Endodermal cell (in vitro differentiated cells): ENCODE measurements around the gene CYP27B1. TPM values are rescaled to one million over a fixed set of nuclear protein-coding genes. Genes with fewer than 3 reads are reported as not detected.

ENCODE experiments used
- DNase-seq: peaks from one replicate; pipeline ENCODE4 v3.0.0-alpha.2; 2017
- H3K27ac ChIP-seq: 2 replicates; pipeline ENCODE4 v1.5.1; 2013; ENCODE audit warnings: mild to moderate bottlenecking, low read depth, low read length, moderate library complexity
- H3K27me3 ChIP-seq: 2 replicates; pipeline ENCODE4 v1.6.1; 2013; ENCODE audit warnings: mild to moderate bottlenecking, low read length, moderate library complexity; ENCODE audit not compliant: insufficient read depth, control insufficient read depth, poor library complexity, severe bottlenecking
- H3K36me3 ChIP-seq: 2 replicates; pipeline ENCODE4 v1.7.0; 2013; ENCODE audit warnings: mild to moderate bottlenecking, low read length, moderate library complexity; ENCODE audit not compliant: control insufficient read depth, insufficient read depth
- H3K4me1 ChIP-seq: one replicate; pipeline ENCODE4 v1.7.0; 2013; ENCODE audit warnings: low read length; ENCODE audit not compliant: control insufficient read depth, insufficient read depth
- H3K4me3 ChIP-seq: 2 replicates; pipeline ENCODE4 v1.5.1; 2013; ENCODE audit warnings: mild to moderate bottlenecking, low read length, moderate library complexity
- H3K9ac ChIP-seq: 2 replicates; pipeline ENCODE4 v1.6.1; 2013; ENCODE audit warnings: mild to moderate bottlenecking, low read length, moderate library complexity; ENCODE audit not compliant: poor library complexity, severe bottlenecking; ENCODE audit errors: extremely low read depth
- H3K9me3 ChIP-seq: 2 replicates; pipeline ENCODE4 v1.6.1; 2013; ENCODE audit warnings: mild to moderate bottlenecking, low read length, moderate library complexity; ENCODE audit not compliant: control insufficient read depth
- H3K27ac Mint-ChIP-seq: 2 replicates; pipeline ENCODE4 v1.8.0; 2020; ENCODE audit warnings: mixed read lengths
- H3K27me3 Mint-ChIP-seq: 2 replicates; pipeline ENCODE4 v1.8.0; 2021; ENCODE audit warnings: mild to moderate bottlenecking, mixed read lengths; ENCODE audit not compliant: insufficient read depth
- H3K36me3 Mint-ChIP-seq: 2 replicates; pipeline ENCODE4 v1.8.0; 2020; ENCODE audit warnings: low read depth, mixed read lengths
- H3K4me1 Mint-ChIP-seq: 2 replicates; pipeline ENCODE4 v1.8.0; 2020; ENCODE audit warnings: mixed read lengths
- H3K4me3 Mint-ChIP-seq: 2 replicates; pipeline ENCODE4 v1.8.0; 2020; ENCODE audit warnings: mild to moderate bottlenecking, moderate library complexity, mixed read lengths
- H3K9me3 Mint-ChIP-seq: 2 replicates; pipeline ENCODE4 v1.8.0; 2020; ENCODE audit warnings: mild to moderate bottlenecking, mixed read lengths
- WGBS, 2 experiments: methylation state at CpG; one replicate each; pipeline versions ENCODE4 v1.1.5 to v1.1.7; 2013; ENCODE audit warnings: missing lambda C conversion rate in 2 of 2, mixed read lengths in 1 of 2; ENCODE audit not compliant: insufficient coverage in 1 of 2, insufficient read length in 1 of 2; 5-methylcytosine and 5-hydroxymethylcytosine counted together
- total RNA-seq, 2 donors: library from RNA; stranded (reverse); fragmentation: NEBNext Ultra II Directional in 1 of 2; extraction: Animal tissue kit (Norgen Biotek cat#: 25700) in 1 of 2; gene quantifications; 2 replicates in 1 of 2; 3 replicates in 1 of 2; pipeline ENCODE4 v1.2.1, GENCODE V29; 2021
- TF ChIP-seq, protein P1 (sequence below): fragments of 200-600 bp; sonication (generic); conservative IDR thresholded peaks from 2 replicates; pipeline ENCODE4 v1.5.0; 2021; ENCODE audit warnings: antibody characterized with exemption, mild to moderate bottlenecking

The CYP27B1 gene
- total RNA-seq, 2 donors from 2014 or later: 2.4 to 3.1 TPM

DNA sequence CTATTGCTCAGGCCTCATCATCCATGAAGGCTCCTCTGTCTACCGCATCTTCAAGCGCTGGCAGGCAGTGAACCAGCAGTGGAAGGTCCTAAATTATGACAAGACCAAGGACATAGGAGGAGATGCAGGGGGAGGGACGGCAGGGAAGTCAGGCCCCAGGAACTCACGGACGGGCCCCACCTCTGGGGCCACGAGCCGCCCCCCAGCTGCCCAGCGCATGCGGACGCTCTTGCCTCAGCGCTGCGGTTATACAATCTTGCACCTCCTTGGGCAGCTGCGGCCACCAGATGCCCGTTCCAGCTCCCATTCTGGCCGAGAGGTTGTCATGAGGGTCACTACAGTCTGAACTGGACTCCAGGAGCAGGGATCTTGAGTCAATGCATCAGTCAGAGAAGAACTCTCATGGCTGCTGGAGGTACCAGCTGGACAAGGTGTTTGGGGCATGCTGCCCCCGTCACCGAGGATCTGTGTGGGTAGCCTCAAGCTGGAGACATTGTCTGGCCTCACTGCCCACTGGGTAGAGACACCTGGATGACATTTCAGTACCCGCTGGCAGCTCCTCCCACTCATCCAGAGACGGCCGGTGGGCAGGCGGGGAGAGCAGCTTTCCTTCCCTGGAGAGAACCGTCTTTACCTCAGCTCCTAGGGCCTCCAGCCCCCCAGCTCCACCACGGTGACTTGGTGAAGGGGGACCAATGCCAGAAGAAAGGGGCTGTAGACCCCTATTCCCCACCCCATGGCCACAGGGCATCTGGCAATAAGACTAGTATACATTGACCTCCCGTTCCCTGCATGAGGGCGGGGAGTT is 8.1 kb downstream of the CYP27B1 start:
- Mint-ChIP-seq H3K27ac (no peak overlapping the region), H3K9me3 (no peaks in the 10 kb centered on the region), H3K4me3 (no peak overlapping the region), H3K4me1 (peaks cover 16% of the 10 kb centered on the region), H3K27me3 (peaks cover 80% of the 10 kb centered on the region), H3K36me3 (peaks cover 12% of the 10 kb centered on the region)
- no peaks in the 10 kb centered on the region for H3K9me3 ChIP-seq
- TF ChIP-seq, protein P1, sequence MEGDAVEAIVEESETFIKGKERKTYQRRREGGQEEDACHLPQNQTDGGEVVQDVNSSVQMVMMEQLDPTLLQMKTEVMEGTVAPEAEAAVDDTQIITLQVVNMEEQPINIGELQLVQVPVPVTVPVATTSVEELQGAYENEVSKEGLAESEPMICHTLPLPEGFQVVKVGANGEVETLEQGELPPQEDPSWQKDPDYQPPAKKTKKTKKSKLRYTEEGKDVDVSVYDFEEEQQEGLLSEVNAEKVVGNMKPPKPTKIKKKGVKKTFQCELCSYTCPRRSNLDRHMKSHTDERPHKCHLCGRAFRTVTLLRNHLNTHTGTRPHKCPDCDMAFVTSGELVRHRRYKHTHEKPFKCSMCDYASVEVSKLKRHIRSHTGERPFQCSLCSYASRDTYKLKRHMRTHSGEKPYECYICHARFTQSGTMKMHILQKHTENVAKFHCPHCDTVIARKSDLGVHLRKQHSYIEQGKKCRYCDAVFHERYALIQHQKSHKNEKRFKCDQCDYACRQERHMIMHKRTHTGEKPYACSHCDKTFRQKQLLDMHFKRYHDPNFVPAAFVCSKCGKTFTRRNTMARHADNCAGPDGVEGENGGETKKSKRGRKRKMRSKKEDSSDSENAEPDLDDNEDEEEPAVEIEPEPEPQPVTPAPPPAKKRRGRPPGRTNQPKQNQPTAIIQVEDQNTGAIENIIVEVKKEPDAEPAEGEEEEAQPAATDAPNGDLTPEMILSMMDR: no peak
- no peak overlapping the region for H3K9ac ChIP-seq
- WGBS, 2 experiments: 89 to 90% methylated on average over 16 to 25 of the region's 25 CpGs
- H3K27me3 ChIP-seq: peaks cover 73% of the 10 kb centered on the region
- H3K27ac ChIP-seq: no peak overlapping the region
- no peak for DNase-seq
- H3K4me3 ChIP-seq: no peak overlapping the region
- H3K4me1 ChIP-seq: no peaks in the 10 kb centered on the region
- H3K36me3 ChIP-seq: peaks cover 7% of the 10 kb centered on the region

DNA sequence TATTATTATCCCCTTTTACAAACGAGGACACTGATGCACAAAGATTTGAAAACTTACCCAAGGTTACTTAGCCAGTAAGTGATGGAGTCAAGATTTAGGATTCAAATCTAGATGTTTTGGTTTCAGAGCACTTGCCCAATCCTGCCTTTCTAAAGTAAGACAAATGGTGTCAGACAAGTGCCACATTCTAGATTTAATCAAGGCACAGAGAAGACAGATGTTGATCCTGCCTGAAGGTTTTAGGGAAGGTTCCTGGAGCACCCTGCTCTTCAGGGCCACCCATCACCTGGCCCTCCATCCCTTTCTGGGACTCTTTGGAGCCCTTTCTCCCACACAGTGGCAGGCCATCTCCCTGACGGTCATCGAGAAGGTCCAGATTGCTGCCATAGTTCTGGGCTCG is 9.1 kb downstream of the CYP27B1 start:
- H3K4me3 Mint-ChIP-seq: no peak overlapping the region
- peaks cover 67% of the 10 kb centered on the region for H3K27me3 ChIP-seq

DNA sequence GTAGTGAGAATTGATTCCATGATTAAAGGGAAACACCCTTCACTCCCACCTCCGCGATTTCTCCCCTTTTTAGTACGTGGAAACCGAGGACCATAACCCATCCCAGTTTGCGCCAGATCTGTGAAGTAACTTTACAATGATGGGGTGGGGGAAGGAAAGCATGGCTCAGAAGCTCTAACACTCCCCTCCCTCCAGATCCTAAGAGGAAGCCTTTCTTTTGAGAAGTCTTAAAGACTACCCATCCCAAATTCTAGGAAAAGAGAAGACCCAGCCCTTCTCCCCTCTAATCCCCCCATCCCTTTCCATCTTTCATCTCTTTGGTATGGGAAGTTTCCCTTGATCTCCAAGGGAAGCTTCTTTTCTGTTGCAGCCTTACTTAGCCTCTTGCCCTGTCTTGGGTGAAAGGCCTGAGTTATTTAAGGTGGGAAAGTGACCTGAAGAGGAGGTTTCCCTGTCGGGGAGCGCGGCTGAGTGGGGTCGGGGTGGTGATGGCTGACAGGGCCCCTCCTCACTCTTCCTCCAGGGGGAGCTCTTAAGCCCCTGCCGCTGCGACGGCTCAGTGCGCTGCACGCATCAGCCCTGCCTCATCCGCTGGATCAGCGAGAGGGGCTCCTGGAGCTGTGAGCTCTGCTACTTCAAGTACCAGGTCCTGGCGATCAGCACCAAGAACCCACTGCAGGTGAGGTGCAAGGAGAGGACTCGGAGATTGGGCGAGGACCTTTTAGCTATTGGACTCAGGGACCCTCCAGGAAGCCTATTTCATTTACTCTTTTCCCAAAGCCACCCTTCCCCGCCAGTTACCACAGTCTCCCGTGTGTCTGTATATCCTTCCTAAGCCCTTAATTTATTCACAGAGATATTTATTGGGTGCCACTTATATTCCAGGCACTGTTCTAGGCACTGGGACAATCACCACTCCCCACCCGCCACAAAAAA is 10.2 kb downstream of the CYP27B1 start:
- Histone ChIP-seq H3K36me3 (peaks cover 7% of the 10 kb centered on the region), H3K4me1 (no peaks in the 10 kb centered on the region), H3K4me3 (peak overlapping the region; percentile 79), H3K27ac (no peak overlapping the region), H3K27me3 (peaks cover 56% of the 10 kb centered on the region), H3K9me3 (no peaks in the 10 kb centered on the region), H3K9ac (no peak overlapping the region)
- Mint-ChIP-seq H3K4me1 (peaks cover 29% of the 10 kb centered on the region), H3K36me3 (peaks cover 13% of the 10 kb centered on the region), H3K27ac (no peak overlapping the region), H3K9me3 (no peaks in the 10 kb centered on the region), H3K27me3 (peaks cover 68% of the 10 kb centered on the region), H3K4me3 (peak overlapping the region; percentile 73)
- WGBS, 2 experiments: 13 to 18% methylated on average over 5 to 16 of the region's 22 CpGs
- DNase-seq: peak; percentile 95
- TF ChIP-seq, protein P1: peak; percentile 92

More for the DNA sequence above, 9.1 kb downstream of the CYP27B1 start:
- H3K9me3 ChIP-seq: no peaks in the 10 kb centered on the region
- TF ChIP-seq, protein P1: no peak
- H3K4me1 ChIP-seq: no peaks in the 10 kb centered on the region
- 74 to 88% methylated on average over 4 of the region's 4 CpGs for WGBS, 2 experiments
- no peak overlapping the region for H3K4me3 ChIP-seq
- H3K36me3 ChIP-seq: peaks cover 7% of the 10 kb centered on the region
- H3K27me3 Mint-ChIP-seq: peaks cover 77% of the 10 kb centered on the region
- no peak overlapping the region for H3K27ac ChIP-seq
- no peak for DNase-seq
- peaks cover 12% of the 10 kb centered on the region for H3K36me3 Mint-ChIP-seq
- H3K9me3 Mint-ChIP-seq: no peaks in the 10 kb centered on the region
- no peak overlapping the region for H3K27ac Mint-ChIP-seq
- no peak overlapping the region for H3K9ac ChIP-seq
- peaks cover 25% of the 10 kb centered on the region for H3K4me1 Mint-ChIP-seq
